HEK293 (cell line): Measurements from ENCODE around the gene KCNE3.

Source experiments
- FEZF1 ChIP-seq: fragments of 450-650 bp; formaldehyde crosslinking; IDR thresholded peaks from 2 replicates; pipeline ENCODE4 v1.5.1; 2016; ENCODE audit warnings: missing biosample characterization, missing genetic modification characterization
- HOXD13 ChIP-seq: sonication (generic); formaldehyde crosslinking; IDR thresholded peaks from 2 replicates; pipeline ENCODE4 v1.8.0; 2022; ENCODE audit warnings: missing genetic modification reagents, borderline replicate concordance
- KLF8 ChIP-seq: fragments of 450-650 bp; formaldehyde crosslinking; IDR thresholded peaks from 2 replicates; pipeline ENCODE4 v1.5.1; 2016; ENCODE audit warnings: missing biosample characterization, missing genetic modification characterization
- SP2 ChIP-seq: fragments of 450-650 bp; formaldehyde crosslinking; IDR thresholded peaks from 2 replicates; pipeline ENCODE4 v1.5.1; 2016; ENCODE audit warnings: missing biosample characterization, missing genetic modification characterization
- ZBTB6 ChIP-seq: fragments of 450-650 bp; formaldehyde crosslinking; IDR thresholded peaks from 2 replicates; pipeline ENCODE4 v1.5.1; 2017; ENCODE audit warnings: missing biosample characterization, missing genetic modification characterization
- ZFP69B ChIP-seq: fragments of 450-650 bp; formaldehyde crosslinking; IDR thresholded peaks from 2 replicates; pipeline ENCODE4 v1.5.1; 2016; ENCODE audit warnings: missing biosample characterization, missing genetic modification characterization
- ZNF140 ChIP-seq: fragments of 450-650 bp; formaldehyde crosslinking; IDR thresholded peaks from 2 replicates; pipeline ENCODE4 v1.5.1; 2016; ENCODE audit warnings: missing biosample characterization, missing genetic modification characterization
- ZNF16 ChIP-seq: fragments of 450-650 bp; formaldehyde crosslinking; IDR thresholded peaks from 2 replicates; pipeline ENCODE4 v1.5.1; 2016; ENCODE audit warnings: low read depth, missing biosample characterization, missing genetic modification characterization
- ZNF274 ChIP-seq, 2 experiments: fragments of 200-500 bp in 1 of 2; fragments of 450-650 bp in 1 of 2; sonication (Bioruptor generic) in 1 of 2; formaldehyde crosslinking in 1 of 2; IDR thresholded peaks; 2 replicates each; pipeline versions ENCODE4 v1.5.1 to v1.6.1; 2014 to 2016; ENCODE audit warnings: borderline replicate concordance in 1 of 2, inconsistent platforms in 1 of 2, low read length in 1 of 2, missing biosample characterization in 1 of 2, missing genetic modification characterization in 1 of 2
- ZNF292 ChIP-seq: fragments of 450-650 bp; formaldehyde crosslinking; IDR thresholded peaks from 2 replicates; pipeline ENCODE4 v1.5.1; 2016; ENCODE audit warnings: low read depth, missing biosample characterization, missing genetic modification characterization, borderline replicate concordance
- ZNF350 ChIP-seq: fragments of 450-650 bp; formaldehyde crosslinking; IDR thresholded peaks from 2 replicates; pipeline ENCODE4 v1.5.0; 2017; ENCODE audit warnings: missing biosample characterization, mild to moderate bottlenecking, missing genetic modification characterization
- ZNF362 ChIP-seq: fragments of 450-650 bp; formaldehyde crosslinking; IDR thresholded peaks from 2 replicates; pipeline ENCODE4 v1.5.1; 2016; ENCODE audit warnings: missing biosample characterization, missing genetic modification characterization
- ZNF391 ChIP-seq: fragments of 450-650 bp; formaldehyde crosslinking; IDR thresholded peaks from 2 replicates; pipeline ENCODE4 v1.5.1; 2016; ENCODE audit warnings: low read depth, missing biosample characterization, missing genetic modification characterization, borderline replicate concordance
- ZNF510 ChIP-seq: fragments of 450-650 bp; formaldehyde crosslinking; IDR thresholded peaks from 2 replicates; pipeline ENCODE4 v1.5.1; 2018; ENCODE audit warnings: mild to moderate bottlenecking, missing genetic modification characterization, missing biosample characterization; ENCODE audit not compliant: insufficient replicate concordance
- ZNF555 ChIP-seq: fragments of 450-650 bp; formaldehyde crosslinking; conservative IDR thresholded peaks from 2 replicates; pipeline ENCODE4 v1.5.1; 2017; ENCODE audit warnings: missing biosample characterization, mild to moderate bottlenecking, missing genetic modification characterization, inconsistent platforms
- ZNF571 ChIP-seq: fragments of 450-650 bp; formaldehyde crosslinking; IDR thresholded peaks from 2 replicates; pipeline ENCODE4 v1.5.0; 2017; ENCODE audit warnings: missing biosample characterization, missing genetic modification characterization
- ZNF639 ChIP-seq: fragments of 450-650 bp; formaldehyde crosslinking; IDR thresholded peaks from 2 replicates; pipeline ENCODE4 v1.5.1; 2016; ENCODE audit warnings: missing biosample characterization, missing genetic modification characterization
- ZNF658 ChIP-seq: fragments of 450-650 bp; formaldehyde crosslinking; IDR thresholded peaks from 2 replicates; pipeline ENCODE4; 2016; ENCODE audit warnings: missing biosample characterization, missing genetic modification characterization
- ZNF704 ChIP-seq: fragments of 450-650 bp; formaldehyde crosslinking; IDR thresholded peaks from 2 replicates; pipeline ENCODE4 v1.5.1; 2016; ENCODE audit warnings: missing biosample characterization, missing genetic modification characterization
- ZSCAN23 ChIP-seq: fragments of 450-650 bp; formaldehyde crosslinking; IDR thresholded peaks from 2 replicates; pipeline ENCODE4 v1.5.1; 2016; ENCODE audit warnings: missing biosample characterization, missing genetic modification characterization
- TF ChIP-seq, protein P1 (sequence below): fragments of 450-650 bp; IDR thresholded peaks from 2 replicates; pipeline ENCODE4 v1.5.1; 2018; ENCODE audit warnings: missing biosample characterization, mild to moderate bottlenecking, missing genetic modification characterization
- TF ChIP-seq, protein P2 (sequence below): fragments of 450-650 bp; formaldehyde crosslinking; IDR thresholded peaks from 2 replicates; pipeline ENCODE4 v1.5.1; 2016; ENCODE audit warnings: missing biosample characterization, missing genetic modification characterization
- TF ChIP-seq, protein P3 (sequence below): fragments of 450-650 bp; formaldehyde crosslinking; IDR thresholded peaks from 2 replicates; pipeline ENCODE4 v1.5.1; 2017; ENCODE audit warnings: missing biosample characterization, mild to moderate bottlenecking, missing genetic modification characterization, moderate library complexity
- TF ChIP-seq, protein P4 (sequence below): fragments of 450-650 bp; formaldehyde crosslinking; IDR thresholded peaks from 2 replicates; pipeline ENCODE4 v1.5.1; 2016; ENCODE audit warnings: missing biosample characterization, missing genetic modification characterization
- TF ChIP-seq, protein P5 (sequence below): fragments of 450-650 bp; formaldehyde crosslinking; IDR thresholded peaks from 2 replicates; pipeline ENCODE4 v1.5.1; 2016; ENCODE audit warnings: missing biosample characterization, missing genetic modification characterization

KCNE3 gene

DNA sequence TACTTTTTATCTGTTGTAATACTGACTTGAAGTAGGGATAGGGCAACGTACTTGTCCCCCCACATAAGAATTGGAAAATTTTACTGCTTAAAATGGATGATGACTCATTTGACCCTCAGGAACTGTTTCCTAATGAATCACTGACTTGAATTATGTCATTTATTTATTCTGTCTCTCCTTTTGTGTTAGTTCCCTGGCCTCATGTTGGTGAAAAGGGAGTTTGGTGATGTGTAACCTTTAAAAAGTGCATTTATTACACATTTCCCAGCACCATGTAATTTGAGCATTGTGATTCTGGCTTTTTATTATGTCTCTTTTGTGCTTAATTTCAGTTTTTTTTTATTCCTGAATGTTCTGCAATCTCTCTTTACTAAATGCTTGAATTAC is 48.8 kb downstream of the KCNE3 start (continued):
- TF ChIP-seq ZNF639 (tag by site-specific recombination) (peak; percentile 47; the same call in 1 of the 2 replicates), KLF8 (peak; percentile 30; the same call in 1 of the 2 replicates), ZNF362 (tag by site-specific recombination) (peak; percentile 78), ZSCAN23 (0 out of 2 replicates have a peak, but pooled peaks have one; percentile 15), ZNF571 (tag by site-specific recombination) (no peak), ZNF292 (tag by site-specific recombination) (no peak), ZNF510 (tag by site-specific recombination) (no peak), FEZF1 (tag by site-specific recombination) (peak; percentile 69), ZNF391 (no peak), HOXD13 (peak; percentile 86; the same call in 1 of the 2 replicates), ZNF140 (tag by site-specific recombination) (no peak), SP2 (tag by site-specific recombination) (no peak), ZNF555 (no peak), ZBTB6 (tag by site-specific recombination) (no peak), ZNF274 (IDR thresholded peaks at IDR 0.05; ENCODE audit: low read length) (no peak), ZNF274 (tag by site-specific recombination; IDR thresholded peaks at IDR 0.05; ENCODE audit: borderline replicate concordance) (no peak), ZFP69B (tag by site-specific recombination) (peak; percentile 79), ZNF658 (no peak), ZNF350 (no peak), ZNF704 (tag by site-specific recombination) (no peak), ZNF16 (no peak)
- TF ChIP-seq, protein P1, sequence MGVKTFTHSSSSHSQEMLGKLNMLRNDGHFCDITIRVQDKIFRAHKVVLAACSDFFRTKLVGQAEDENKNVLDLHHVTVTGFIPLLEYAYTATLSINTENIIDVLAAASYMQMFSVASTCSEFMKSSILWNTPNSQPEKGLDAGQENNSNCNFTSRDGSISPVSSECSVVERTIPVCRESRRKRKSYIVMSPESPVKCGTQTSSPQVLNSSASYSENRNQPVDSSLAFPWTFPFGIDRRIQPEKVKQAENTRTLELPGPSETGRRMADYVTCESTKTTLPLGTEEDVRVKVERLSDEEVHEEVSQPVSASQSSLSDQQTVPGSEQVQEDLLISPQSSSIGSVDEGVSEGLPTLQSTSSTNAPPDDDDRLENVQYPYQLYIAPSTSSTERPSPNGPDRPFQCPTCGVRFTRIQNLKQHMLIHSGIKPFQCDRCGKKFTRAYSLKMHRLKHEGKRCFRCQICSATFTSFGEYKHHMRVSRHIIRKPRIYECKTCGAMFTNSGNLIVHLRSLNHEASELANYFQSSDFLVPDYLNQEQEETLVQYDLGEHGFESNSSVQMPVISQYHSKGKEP (tag by site-specific recombination): no peak
- TF ChIP-seq, protein P2, sequence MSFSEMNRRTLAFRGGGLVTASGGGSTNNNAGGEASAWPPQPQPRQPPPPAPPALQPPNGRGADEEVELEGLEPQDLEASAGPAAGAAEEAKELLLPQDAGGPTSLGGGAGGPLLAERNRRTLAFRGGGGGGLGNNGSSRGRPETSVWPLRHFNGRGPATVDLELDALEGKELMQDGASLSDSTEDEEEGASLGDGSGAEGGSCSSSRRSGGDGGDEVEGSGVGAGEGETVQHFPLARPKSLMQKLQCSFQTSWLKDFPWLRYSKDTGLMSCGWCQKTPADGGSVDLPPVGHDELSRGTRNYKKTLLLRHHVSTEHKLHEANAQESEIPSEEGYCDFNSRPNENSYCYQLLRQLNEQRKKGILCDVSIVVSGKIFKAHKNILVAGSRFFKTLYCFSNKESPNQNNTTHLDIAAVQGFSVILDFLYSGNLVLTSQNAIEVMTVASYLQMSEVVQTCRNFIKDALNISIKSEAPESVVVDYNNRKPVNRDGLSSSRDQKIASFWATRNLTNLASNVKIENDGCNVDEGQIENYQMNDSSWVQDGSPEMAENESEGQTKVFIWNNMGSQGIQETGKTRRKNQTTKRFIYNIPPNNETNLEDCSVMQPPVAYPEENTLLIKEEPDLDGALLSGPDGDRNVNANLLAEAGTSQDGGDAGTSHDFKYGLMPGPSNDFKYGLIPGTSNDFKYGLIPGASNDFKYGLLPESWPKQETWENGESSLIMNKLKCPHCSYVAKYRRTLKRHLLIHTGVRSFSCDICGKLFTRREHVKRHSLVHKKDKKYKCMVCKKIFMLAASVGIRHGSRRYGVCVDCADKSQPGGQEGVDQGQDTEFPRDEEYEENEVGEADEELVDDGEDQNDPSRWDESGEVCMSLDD: no peak
- TF ChIP-seq, protein P3, sequence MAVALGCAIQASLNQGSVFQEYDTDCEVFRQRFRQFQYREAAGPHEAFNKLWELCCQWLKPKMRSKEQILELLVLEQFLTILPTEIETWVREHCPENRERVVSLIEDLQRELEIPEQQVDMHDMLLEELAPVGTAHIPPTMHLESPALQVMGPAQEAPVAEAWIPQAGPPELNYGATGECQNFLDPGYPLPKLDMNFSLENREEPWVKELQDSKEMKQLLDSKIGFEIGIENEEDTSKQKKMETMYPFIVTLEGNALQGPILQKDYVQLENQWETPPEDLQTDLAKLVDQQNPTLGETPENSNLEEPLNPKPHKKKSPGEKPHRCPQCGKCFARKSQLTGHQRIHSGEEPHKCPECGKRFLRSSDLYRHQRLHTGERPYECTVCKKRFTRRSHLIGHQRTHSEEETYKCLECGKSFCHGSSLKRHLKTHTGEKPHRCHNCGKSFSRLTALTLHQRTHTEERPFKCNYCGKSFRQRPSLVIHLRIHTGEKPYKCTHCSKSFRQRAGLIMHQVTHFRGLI (tag by site-specific recombination): no peak
- TF ChIP-seq, protein P4, sequence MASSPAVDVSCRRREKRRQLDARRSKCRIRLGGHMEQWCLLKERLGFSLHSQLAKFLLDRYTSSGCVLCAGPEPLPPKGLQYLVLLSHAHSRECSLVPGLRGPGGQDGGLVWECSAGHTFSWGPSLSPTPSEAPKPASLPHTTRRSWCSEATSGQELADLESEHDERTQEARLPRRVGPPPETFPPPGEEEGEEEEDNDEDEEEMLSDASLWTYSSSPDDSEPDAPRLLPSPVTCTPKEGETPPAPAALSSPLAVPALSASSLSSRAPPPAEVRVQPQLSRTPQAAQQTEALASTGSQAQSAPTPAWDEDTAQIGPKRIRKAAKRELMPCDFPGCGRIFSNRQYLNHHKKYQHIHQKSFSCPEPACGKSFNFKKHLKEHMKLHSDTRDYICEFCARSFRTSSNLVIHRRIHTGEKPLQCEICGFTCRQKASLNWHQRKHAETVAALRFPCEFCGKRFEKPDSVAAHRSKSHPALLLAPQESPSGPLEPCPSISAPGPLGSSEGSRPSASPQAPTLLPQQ: peak; percentile 90
- TF ChIP-seq, protein P5, sequence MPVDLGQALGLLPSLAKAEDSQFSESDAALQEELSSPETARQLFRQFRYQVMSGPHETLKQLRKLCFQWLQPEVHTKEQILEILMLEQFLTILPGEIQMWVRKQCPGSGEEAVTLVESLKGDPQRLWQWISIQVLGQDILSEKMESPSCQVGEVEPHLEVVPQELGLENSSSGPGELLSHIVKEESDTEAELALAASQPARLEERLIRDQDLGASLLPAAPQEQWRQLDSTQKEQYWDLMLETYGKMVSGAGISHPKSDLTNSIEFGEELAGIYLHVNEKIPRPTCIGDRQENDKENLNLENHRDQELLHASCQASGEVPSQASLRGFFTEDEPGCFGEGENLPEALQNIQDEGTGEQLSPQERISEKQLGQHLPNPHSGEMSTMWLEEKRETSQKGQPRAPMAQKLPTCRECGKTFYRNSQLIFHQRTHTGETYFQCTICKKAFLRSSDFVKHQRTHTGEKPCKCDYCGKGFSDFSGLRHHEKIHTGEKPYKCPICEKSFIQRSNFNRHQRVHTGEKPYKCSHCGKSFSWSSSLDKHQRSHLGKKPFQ: no peak
